Measurements from ENCODE around the gene PLCD3. TPM values are rescaled to one million over a fixed set of nuclear protein-coding genes. Genes with fewer than 3 reads are reported as not detected.

PLCD3 gene
- polyA plus RNA-seq, 1 of the 3 experiments (the other 2 are of a cell fraction): 59.7 TPM

GRCh38 chr17:45130681-45131615 is 1.4 kb downstream of the PLCD3 start:
- Histone ChIP-seq H3K9ac (peak overlapping the region; percentile 83; the same call in 1 of the 2 replicates), H3K79me2 (ENCODE audit: insufficient read depth) (peaks cover 62% of the 10 kb centered on the region), H2AFZ (ENCODE audit: low read depth) (no peak overlapping the region), H3K4me3 (ENCODE audit: low read depth in 2 of 2, low read length in 1 of 2) (peak overlapping the region; percentile 88 to 99), H3K36me3 (replicated peaks in 1 of 2; ENCODE audit: control insufficient read depth in 1 of 2, insufficient read depth in 2 of 2, low read length in 1 of 2) (no peaks in the 10 kb centered on the region), H3K9me3 (no peaks in the 10 kb centered on the region), H3K27ac (ENCODE audit: low read depth in 2 of 2, low read length in 1 of 2) (no peak overlapping the region), H3K9me2 (no peaks in the 10 kb centered on the region), H3K27me3 (ENCODE audit: insufficient read depth) (no peaks in the 10 kb centered on the region), H3K4me2 (peak overlapping the region; percentile 88), H4K20me1 (ENCODE audit: insufficient read depth) (no peaks in the 10 kb centered on the region), H3K4me1 (ENCODE audit: control insufficient read depth in 1 of 2, insufficient read depth in 2 of 2, low read depth in 1 of 2, low read length in 1 of 2) (peaks cover 23 to 31% of the 10 kb centered on the region in 2 experiments; a peak in 3 of 4 replicates), H3F3A (replicated peaks; ENCODE audit: insufficient read depth) (peaks cover 13% of the 10 kb centered on the region)
- ChIA-PET CTCF (interaction anchor here (0.6 to 10.8 kb wide), 23 partner anchors 7 to 356 kb away, joined by 3 to 209 read pairs (median 8); partner anchors contain the start of genes DCAKD and HEXIM1), POLR2A (no interaction called here)
- 84% methylated on average over 16 of the region's 17 CpGs for WGBS (ENCODE audit: low lambda C conversion rate)
- TF ChIP-seq USF1 (IDR thresholded peaks at IDR 0.05; ENCODE audit: borderline replicate concordance, low read depth) (no peak), NRF1 (IDR thresholded peaks at IDR 0.05; ENCODE audit: low read depth, low read length) (no peak), PBX3 (IDR thresholded peaks at IDR 0.05) (no peak)
- DNase-seq: no peak

GRCh38 chr17:45129940-45130680 is 2.2 kb downstream of the PLCD3 start:
- ChIA-PET CTCF (interaction anchor here (0.7 to 10.8 kb wide), 11 partner anchors 12 to 212 kb away, joined by 3 to 194 read pairs (median 4); no protein-coding TSS in a partner anchor), POLR2A (no interaction called here)
- peaks cover 70% of the 10 kb centered on the region for H3K79me2 ChIP-seq (ENCODE audit: insufficient read depth)
- DNase-seq: no peak
- H3K27me3 ChIP-seq (ENCODE audit: insufficient read depth): no peaks in the 10 kb centered on the region
- whole genome bisulfite sequencing (ENCODE audit: low lambda C conversion rate): 68% methylated on average over 8 of the region's 13 CpGs
- no peaks in the 10 kb centered on the region for H3K9me2 ChIP-seq
- H3K9ac ChIP-seq: no peak overlapping the region; the same call in 1 of the 2 replicates
- H3K4me1 ChIP-seq (ENCODE audit: control insufficient read depth in 1 of 2, insufficient read depth in 2 of 2, low read depth in 1 of 2, low read length in 1 of 2): peaks cover 23 to 29% of the 10 kb centered on the region in 2 experiments; a peak in 3 of 4 replicates
- no peak overlapping the region for H3K4me3 ChIP-seq (ENCODE audit: low read depth in 2 of 2, low read length in 1 of 2)
- H2AFZ ChIP-seq (ENCODE audit: low read depth): no peak overlapping the region
- no peaks in the 10 kb centered on the region for H4K20me1 ChIP-seq (ENCODE audit: insufficient read depth)
- H3F3A ChIP-seq (replicated peaks; ENCODE audit: insufficient read depth): peaks cover 17% of the 10 kb centered on the region
- H3K36me3 ChIP-seq (replicated peaks in 1 of 2; ENCODE audit: control insufficient read depth in 1 of 2, insufficient read depth in 2 of 2, low read length in 1 of 2): peaks cover 0 to 5% of the 10 kb centered on the region in 2 experiments
- H3K9me3 ChIP-seq: no peaks in the 10 kb centered on the region
- peak overlapping the region in 1 of 2 experiments; percentile 65; a peak in 1 of 4 replicates for H3K27ac ChIP-seq (ENCODE audit: low read depth in 2 of 2, low read length in 1 of 2)
- H3K4me2 ChIP-seq: peak overlapping the region; percentile 88; the same call in 1 of the 2 replicates
- TF ChIP-seq CTCF (IDR thresholded peaks at IDR 0.05) (no peak), ELF1 (IDR thresholded peaks at IDR 0.05) (no peak), IRF3 (IDR thresholded peaks at IDR 0.05; ENCODE audit: low read depth, low read length) (no peak), CHD2 (IDR thresholded peaks at IDR 0.05; ENCODE audit: low read length, partially characterized antibody) (no peak), POLR2AphosphoS5 (IDR thresholded peaks at IDR 0.05; ENCODE audit: low read depth, low read length) (no peak), ZBTB33 (IDR thresholded peaks at IDR 0.05; ENCODE audit: borderline replicate concordance, low read depth) (no peak), EZH2phosphoT487 (IDR thresholded peaks at IDR 0.05; ENCODE audit: borderline replicate concordance, low read depth) (no peak), FOXM1 (IDR thresholded peaks at IDR 0.05; ENCODE audit: low read depth) (no peak), SIN3A (IDR thresholded peaks at IDR 0.05; ENCODE audit: borderline replicate concordance, low read depth, low read length) (no peak), MEF2A (IDR thresholded peaks at IDR 0.05; ENCODE audit: borderline replicate concordance, low read depth) (no peak), PBX3 (IDR thresholded peaks at IDR 0.05) (no peak)
